GM18909 (cell line): ENCODE data around the gene NDUFB6.
"Not testable (repeated sequence)": the region's sequence is repeated elsewhere in the genome, so short reads cannot be mapped to it uniquely, and the experiment has no call there.

ENCODE experiments used
- ATAC-seq: cut with Tn5 transposase; IDR thresholded peaks from one replicate; pipeline ENCODE4 v1.9.1; 2021; ENCODE audit warnings: mild to moderate bottlenecking; ENCODE audit not compliant: unreplicated experiment, poor library complexity

Gene NDUFB6

GRCh38 chr9:32572900-32573523 is at the start of gene NDUFB6:
NDUFB6 (minus strand) TSS chr9:32573159; CDS start chr9:32573060, 99 bp downstream.
- ATAC-seq, result peak; percentile 86

DNA sequence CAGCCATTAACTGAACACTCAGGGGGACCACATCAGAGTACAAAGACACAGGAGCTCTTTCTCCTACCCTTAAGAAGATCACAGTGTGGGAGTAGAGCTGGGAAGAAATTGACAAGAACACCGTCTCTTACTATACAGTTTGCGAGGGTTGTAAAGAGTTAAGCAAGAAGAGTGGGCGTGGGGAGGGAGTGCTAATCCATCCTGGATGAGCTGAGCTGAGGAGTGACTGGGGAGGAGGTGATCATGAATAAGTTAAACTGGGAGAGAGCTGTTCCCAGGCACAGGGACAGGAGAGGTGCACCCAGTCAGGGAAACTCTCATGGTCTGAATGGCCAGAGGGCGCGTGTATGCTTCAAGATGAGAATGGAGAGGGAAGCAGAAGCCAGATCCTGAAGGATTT is 45.3 kb upstream of the NDUFB6 start:
- no peak for ATAC-seq

GRCh38 chr9:32606811-32607210 is 33.9 kb upstream of the NDUFB6 start:
- no peak for ATAC-seq

DNA sequence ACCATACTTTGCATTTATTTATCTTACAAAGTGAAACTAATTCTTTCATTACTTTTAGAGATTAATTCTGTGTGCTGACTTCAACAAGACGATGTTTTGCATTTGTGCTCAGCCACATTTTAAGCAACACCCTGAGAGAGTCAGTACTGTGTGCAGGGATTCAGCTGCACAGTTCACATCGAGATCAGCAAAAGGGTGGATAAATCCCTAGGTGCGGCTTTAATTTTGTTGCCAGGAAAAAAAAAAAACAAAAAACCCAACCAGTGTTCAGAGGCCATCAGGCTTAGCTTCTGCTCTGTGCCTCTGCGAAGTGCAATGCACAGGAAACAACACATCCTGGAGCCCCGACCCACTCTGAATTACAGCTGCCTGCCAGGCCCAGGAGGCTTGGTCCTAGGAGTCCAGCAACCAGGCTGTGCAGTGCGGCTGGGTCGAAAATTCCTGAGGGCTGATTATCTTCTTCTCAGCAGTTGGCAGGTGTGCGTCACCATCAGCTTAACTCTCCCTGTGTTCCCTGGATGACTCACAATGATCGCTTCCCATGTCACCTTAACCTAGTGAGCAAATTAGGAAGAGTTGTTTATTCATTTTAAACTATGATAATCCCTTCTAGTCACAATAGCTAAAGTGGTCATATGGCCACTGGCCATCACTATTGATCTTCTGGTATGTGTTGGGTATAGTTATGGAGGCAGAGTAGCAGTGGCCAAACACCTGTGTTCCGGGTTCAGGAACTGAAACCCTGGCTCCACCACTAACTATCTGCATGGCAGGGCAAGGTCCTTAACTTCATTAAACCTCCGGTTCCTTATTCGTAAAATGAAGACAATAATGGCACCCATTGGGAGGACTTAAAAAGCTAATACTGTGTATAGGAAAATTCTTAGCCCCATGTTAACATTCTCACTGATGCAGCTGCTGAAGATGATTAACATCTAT is 31.2 kb upstream of the NDUFB6 start:
- ATAC-seq, result peak; percentile 77

GRCh38 chr9:32599021-32599420 is 26.1 kb upstream of the NDUFB6 start:
- ATAC-seq, result not testable (repeated sequence)

GRCh38 chr9:32596936-32597335 is 24.0 kb upstream of the NDUFB6 start:
- no peak for ATAC-seq

DNA sequence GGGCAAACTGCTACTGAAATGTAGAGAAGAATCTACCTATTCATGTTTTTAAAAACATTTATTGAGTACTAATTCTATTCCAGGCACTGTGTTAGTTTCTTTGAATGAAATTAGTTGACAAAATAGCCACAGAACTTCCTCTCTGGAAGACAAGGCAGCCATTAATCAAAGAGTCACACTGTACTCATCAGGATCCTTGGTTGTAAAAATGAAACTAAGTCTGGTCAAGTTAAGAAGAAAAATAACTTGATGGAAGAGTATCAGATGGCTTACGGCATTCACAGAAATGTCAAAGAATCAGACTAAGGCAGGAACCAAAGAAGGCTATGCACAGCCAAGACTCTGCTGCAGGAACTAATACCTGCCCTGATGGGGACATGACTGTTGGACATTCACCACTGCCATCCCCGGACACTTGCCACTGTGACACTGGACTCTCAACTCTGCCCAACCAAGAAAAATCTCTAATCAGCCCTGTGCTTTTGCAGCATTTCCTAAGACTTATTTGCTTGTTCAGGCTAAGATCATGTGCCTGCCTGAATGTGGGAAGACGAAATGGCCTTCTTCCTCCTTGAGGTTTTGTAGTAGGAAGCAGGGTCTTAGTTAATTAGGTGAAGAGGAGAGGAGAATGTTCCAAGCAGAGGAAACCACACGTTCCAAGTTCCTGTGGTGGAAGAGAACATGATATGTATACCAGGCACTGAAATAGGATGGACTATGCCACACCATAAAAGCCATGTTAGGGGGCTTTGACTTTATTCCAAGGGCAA is 23.3 kb upstream of the NDUFB6 start:
- no peak for ATAC-seq

- no peak for ATAC-seq
Measured at GRCh38 chr9:32590898-32591297, 17.9 kb upstream of the NDUFB6 start.

DNA sequence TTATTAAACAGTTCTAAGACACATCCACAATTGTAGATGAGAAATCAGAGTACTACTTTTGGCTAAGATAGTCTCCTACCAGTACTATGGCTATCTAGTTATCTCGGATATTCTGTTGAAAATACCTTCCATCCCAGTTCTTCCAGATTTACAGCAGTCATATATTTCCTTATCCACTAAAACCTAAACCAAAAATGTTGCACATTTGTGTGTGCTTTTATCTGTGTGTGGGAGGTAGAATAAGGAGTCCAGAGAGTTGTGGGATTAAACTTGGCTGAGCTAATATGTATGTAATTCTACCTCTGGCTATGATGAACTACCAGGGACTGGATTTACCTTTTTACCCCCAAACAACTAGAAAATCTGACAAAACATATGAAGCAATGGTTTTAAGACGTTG is 17.5 kb upstream of the NDUFB6 start:
- no peak for ATAC-seq

DNA sequence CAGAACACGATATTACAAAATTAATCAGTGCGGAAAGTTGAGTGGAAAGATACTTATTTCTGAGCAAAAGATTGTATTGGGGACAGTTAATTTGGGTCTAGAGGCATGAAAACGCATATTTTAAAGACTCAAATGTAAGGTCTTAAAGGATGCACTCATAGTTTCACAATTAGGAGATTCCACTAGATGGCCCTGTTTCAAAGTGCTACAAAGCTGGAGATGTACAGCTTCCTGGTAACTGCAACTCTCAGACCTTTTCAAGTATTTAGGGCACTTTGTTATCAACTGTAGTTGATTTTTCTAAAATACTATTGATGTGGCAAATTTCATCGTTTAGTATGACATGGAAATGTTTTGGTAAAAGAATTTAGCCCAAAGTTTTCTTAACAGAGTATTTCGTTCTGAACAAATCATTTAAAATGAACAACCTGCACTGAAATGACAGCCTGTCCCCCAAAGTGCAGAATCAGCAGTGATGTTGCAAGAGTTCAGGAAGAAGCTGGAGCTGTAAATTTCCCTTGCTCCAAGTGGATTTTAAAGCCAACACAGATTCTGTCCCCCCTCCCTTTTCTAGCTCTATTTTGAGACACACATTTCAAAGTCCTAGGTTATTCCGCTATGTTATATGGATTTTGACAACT is 16.2 kb upstream of the NDUFB6 start:
- no peak for ATAC-seq

DNA sequence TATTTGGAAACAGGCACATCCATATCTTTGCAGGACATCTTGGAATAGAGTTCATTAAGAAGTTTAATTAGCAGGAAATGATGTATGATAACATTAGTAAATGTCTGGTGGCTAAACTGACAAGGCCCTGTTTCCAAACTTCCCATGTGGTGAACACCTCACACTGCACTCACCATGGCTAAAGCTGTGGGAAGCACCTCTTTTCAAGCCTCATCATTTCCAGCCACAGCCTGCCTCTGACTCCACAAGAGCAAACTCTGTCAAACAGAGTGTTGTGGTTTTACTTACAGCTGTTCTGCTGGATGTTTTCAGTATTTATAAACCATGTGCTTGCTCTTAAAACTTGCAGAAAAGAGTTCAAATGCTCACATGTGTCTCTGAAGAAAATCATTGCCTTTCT is 14.9 kb upstream of the NDUFB6 start:
- ATAC-seq, result peak; percentile 61

DNA sequence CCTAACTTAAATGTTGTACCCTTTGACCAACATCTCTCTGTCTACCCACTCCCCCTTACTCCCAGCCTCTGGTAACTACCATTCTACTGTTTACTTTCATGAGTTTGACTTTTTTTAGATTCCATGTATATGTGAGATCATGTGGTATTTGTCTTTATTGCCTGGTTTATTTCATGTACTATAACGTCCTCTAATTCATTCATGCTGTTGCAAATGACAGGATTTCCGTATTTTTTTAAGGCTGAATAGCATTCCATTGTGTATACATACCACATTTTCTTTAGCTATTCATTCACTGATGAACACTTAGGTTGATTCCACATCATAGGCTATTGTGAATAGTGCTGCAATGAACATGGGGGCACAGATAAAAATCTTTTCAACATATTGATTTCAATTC is 11.8 kb upstream of the NDUFB6 start:
- ATAC-seq, result no peak

DNA sequence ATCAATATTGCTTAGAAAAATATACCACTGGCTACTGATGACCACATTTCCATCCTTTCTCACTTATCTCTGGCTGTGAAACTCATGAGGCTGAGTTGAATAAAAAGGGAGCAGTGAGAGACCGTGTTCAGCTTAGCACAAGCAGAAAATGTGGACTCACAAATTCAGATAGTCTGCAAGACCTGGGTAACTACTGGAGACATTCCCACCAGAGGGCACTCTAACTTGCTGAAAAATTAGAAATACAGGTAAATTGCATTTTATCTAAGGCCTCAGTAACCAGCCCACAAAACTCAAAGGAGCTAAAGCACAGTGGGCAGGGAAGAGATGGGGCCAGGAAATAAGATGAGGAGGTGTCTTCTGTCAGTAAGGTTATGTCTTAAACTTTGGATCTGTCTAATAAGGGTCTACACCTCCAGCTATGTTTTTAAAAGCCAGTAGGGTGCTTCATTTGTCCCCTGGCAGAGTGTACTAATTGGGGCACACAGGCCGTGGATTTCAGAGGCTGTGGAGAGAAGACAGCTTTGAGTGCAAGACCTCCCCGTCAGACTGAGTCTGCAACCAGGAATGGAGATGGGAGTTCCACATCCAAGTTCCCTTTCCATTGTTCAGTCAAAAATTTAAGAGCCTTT is 8.7 kb upstream of the NDUFB6 start:
- peak; percentile 50 for ATAC-seq

- ATAC-seq, result no peak
Measured at GRCh38 chr9:32580631-32581300, 7.8 kb upstream of the NDUFB6 start.

DNA sequence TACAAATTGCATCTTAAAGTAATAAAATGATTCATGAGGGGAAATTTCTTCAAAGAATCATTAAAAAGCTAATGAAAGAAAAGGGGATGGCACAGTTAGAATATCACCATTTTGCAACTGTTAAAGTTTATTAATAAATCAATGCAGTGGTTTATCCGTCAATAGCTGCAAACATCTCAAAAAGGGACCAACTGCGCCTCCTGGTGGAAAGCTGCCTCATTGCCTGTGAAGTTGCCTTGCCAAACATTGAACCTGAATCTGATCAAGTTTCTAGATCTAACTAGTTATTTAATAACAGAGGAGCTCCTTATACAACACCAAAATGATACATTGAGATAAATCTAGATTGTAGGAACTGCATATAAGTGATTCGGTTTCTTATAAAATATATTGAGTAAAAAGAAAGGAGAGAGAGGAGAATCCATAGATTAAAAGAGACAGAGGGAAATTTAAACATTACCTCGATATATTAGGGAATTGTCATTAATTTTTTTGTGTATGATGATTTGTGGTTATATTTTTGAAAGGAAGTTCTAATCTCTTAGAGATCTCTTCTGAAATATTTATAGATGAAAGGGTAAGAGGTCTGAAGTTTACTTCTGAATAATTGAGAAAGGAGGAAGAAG is 6.9 kb upstream of the NDUFB6 start:
- no peak for ATAC-seq

DNA sequence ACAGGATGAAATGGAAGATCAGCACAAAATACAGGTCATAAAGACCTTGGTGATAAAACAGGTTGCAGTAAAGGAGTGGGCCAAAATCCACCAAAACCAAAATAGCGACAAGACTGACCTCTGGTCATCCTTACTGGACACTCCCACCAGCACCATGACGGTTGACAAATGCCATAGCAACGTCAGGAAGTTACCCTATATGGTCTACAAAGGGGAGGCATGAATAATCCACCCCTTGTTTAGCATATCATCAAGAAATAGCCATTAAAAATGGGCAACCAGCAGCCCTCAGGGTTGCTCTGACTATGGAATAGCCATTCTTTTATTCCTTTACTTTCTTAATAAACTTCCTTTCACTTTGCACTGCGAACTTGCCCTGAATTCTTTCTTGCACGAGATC is 6.0 kb upstream of the NDUFB6 start:
- ATAC-seq, result no peak

DNA sequence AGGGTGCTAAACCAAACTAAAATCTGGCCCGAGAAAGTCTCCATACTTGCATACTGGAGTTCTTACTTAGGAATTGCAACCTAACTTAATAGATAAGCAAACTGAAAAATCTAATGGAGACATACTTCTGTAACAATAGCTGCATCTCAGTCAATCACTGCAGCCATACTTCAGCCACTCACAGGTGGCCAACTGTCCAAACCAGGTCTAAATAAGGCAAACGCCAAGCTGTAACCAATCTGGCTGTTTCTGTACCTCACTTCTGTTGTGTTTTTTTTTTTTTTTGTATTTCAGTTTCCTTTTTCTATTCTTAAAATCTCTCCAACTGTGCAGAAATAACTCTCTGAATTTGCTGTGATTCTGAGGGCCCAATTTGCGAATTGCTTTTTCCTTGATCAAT is 4.4 kb upstream of the NDUFB6 start:
- no peak for ATAC-seq

- no peak for ATAC-seq
Measured at GRCh38 chr9:32574858-32575257, 1.9 kb upstream of the NDUFB6 start.

- ATAC-seq, result no peak
Measured at GRCh38 chr9:32573821-32574220, 862 bp upstream of the NDUFB6 start.
